Osteocyte (in vitro differentiated cells): ENCODE measurements around the gene NUP133. TPM values are rescaled to one million over a fixed set of nuclear protein-coding genes. Genes with fewer than 3 reads are reported as not detected.

Experiments
- DNase-seq: peaks from one replicate; pipeline ENCODE4 v3.0.0; 2021; ENCODE audit warnings: mixed read lengths; ENCODE audit not compliant: unreplicated experiment; ENCODE audit errors: extremely low spot score
- H3K27ac Mint-ChIP-seq: one replicate; pipeline ENCODE4 v1.8.0; 2021; ENCODE audit warnings: mild to moderate bottlenecking, mixed read lengths; ENCODE audit not compliant: unreplicated experiment
- H3K27me3 Mint-ChIP-seq: one replicate; pipeline ENCODE4 v1.8.0; 2021; ENCODE audit warnings: mixed read lengths; ENCODE audit not compliant: unreplicated experiment
- H3K36me3 Mint-ChIP-seq: one replicate; pipeline ENCODE4 v1.8.0; 2021; ENCODE audit warnings: mixed read lengths; ENCODE audit not compliant: unreplicated experiment
- H3K4me1 Mint-ChIP-seq: one replicate; pipeline ENCODE4 v1.8.0; 2021; ENCODE audit warnings: mixed read lengths; ENCODE audit not compliant: unreplicated experiment
- H3K4me3 Mint-ChIP-seq: one replicate; pipeline ENCODE4 v1.8.0; 2021; ENCODE audit warnings: mild to moderate bottlenecking, moderate library complexity, mixed read lengths; ENCODE audit not compliant: unreplicated experiment
- H3K9me3 Mint-ChIP-seq: one replicate; pipeline ENCODE4 v1.8.0; 2021; ENCODE audit warnings: mixed read lengths; ENCODE audit not compliant: unreplicated experiment
- total RNA-seq: library from RNA; stranded (reverse); gene quantifications from 2 replicates; pipeline ENCODE4 v1.2.1, GENCODE V29; 2021
- TF ChIP-seq, protein P1 (sequence below): fragments of 200-600 bp; sonication (generic); IDR thresholded peaks from 2 replicates; pipeline ENCODE4 v1.5.0; 2021; ENCODE audit warnings: antibody characterized with exemption, mild to moderate bottlenecking, moderate library complexity

Gene NUP133
- total RNA-seq, 1 donor from 2014 or later, result 40.4 TPM

DNA sequence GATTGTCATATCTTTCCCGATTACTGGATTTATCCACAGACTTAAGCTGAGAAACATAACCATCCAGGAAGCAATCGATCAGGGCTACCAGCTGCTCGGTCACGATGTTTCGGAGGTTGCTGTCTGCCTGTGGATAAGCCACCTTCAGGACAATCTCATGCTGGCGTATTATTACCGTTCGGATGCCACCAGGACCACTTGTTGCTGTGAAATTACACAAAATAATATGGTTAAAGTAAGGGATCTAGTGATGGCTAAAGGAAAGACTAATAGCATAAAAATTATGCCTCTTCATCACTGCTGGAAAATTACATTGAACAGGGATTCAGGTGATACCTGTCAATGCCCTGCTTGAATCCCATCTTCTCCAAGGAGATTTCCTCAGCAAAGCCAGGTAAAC is 43.5 kb downstream of the NUP133 start:
- DNase-seq, result no peak
- Mint-ChIP-seq H3K27ac (no peak overlapping the region), H3K27me3 (no peaks in the 10 kb centered on the region), H3K4me1 (no peaks in the 10 kb centered on the region), H3K4me3 (no peak overlapping the region), H3K9me3 (no peaks in the 10 kb centered on the region), H3K36me3 (peaks cover 58% of the 10 kb centered on the region)
- TF ChIP-seq, protein P1, sequence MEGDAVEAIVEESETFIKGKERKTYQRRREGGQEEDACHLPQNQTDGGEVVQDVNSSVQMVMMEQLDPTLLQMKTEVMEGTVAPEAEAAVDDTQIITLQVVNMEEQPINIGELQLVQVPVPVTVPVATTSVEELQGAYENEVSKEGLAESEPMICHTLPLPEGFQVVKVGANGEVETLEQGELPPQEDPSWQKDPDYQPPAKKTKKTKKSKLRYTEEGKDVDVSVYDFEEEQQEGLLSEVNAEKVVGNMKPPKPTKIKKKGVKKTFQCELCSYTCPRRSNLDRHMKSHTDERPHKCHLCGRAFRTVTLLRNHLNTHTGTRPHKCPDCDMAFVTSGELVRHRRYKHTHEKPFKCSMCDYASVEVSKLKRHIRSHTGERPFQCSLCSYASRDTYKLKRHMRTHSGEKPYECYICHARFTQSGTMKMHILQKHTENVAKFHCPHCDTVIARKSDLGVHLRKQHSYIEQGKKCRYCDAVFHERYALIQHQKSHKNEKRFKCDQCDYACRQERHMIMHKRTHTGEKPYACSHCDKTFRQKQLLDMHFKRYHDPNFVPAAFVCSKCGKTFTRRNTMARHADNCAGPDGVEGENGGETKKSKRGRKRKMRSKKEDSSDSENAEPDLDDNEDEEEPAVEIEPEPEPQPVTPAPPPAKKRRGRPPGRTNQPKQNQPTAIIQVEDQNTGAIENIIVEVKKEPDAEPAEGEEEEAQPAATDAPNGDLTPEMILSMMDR, result no peak

DNA sequence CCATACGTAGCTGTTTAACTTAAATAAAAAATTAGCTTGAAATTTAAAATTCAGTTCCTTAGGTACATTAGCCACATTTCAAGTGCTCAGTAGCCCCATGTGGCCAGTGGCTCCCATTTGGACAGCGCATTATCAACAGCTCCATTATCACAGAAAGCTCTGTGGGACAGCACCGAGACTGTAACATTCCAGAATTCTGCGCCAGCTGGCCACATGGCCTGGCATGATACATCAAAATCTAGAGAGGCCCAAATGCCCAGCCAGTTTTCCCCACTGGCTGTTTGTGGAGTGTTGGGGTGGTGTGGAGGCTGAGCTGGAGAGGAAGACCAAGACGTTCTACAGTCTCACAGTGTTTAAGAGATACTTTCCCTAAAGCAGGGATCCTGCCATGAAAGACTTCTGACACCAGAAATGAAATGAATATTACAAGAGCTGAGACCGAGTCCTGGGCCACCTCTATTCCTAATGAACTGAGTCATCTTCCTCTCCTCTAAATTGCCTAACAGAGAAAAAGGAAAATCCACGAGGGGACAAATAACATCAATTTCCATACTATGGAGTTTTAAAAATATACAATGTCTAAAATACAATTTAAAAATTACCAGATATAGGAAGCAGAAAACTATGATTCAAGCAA is 47.0 kb downstream of the NUP133 start:
- TF ChIP-seq, protein P1, result no peak
- no peaks in the 10 kb centered on the region for H3K27me3 Mint-ChIP-seq
- H3K9me3 Mint-ChIP-seq, result no peaks in the 10 kb centered on the region
- no peaks in the 10 kb centered on the region for H3K4me1 Mint-ChIP-seq
- DNase-seq, result no peak
- H3K27ac Mint-ChIP-seq, result no peak overlapping the region
- H3K4me3 Mint-ChIP-seq, result no peak overlapping the region
- peaks cover 61% of the 10 kb centered on the region for H3K36me3 Mint-ChIP-seq

DNA sequence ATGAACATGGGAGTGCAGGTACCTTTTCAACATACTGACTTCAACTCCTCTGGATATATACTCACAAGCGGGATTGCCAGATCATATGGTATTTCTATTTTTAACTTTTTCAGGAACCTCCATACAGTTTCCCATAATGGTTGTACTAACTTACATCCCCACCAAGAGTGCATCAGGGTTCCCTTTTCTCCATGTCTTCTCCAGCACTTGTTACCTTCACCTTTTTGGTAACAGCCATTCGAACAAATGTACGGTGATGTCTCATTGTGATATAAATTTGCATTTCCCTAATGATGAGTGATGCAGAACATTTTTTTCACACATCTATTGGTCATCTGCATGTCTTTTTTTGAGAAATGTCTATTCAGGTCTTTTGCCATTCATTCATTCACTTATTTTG is 48.3 kb downstream of the NUP133 start:
- H3K27me3 Mint-ChIP-seq, result no peaks in the 10 kb centered on the region
- no peak overlapping the region for H3K27ac Mint-ChIP-seq
- peaks cover 59% of the 10 kb centered on the region for H3K36me3 Mint-ChIP-seq
- H3K4me1 Mint-ChIP-seq, result no peaks in the 10 kb centered on the region
- DNase-seq, result no peak
- TF ChIP-seq, protein P1, result no peak
- H3K9me3 Mint-ChIP-seq, result no peaks in the 10 kb centered on the region
- H3K4me3 Mint-ChIP-seq, result no peak overlapping the region

DNA sequence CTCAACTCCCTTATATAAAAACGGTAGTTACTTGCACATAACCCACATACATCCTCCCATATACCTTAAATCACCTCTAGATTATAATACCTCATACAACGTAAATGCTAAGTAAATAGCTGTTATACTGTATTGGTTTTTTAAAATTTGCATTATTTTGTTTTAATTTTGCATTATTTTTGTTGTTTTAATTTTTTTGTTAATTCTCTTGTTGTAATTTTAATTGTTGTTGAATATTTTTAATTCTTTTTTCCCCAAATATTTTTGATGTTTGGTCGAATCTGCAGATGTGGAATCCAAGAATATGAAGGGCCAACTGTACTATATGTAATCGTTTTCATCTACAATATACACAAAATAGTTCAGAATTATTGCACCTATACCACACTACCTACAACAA is 50.7 kb downstream of the NUP133 start:
- TF ChIP-seq, protein P1, result no peak
- no peaks in the 10 kb centered on the region for H3K4me1 Mint-ChIP-seq
- H3K27me3 Mint-ChIP-seq, result no peaks in the 10 kb centered on the region
- peaks cover 51% of the 10 kb centered on the region for H3K36me3 Mint-ChIP-seq
- DNase-seq, result no peak
- H3K27ac Mint-ChIP-seq, result no peak overlapping the region
- H3K9me3 Mint-ChIP-seq, result no peaks in the 10 kb centered on the region
- no peak overlapping the region for H3K4me3 Mint-ChIP-seq

DNA sequence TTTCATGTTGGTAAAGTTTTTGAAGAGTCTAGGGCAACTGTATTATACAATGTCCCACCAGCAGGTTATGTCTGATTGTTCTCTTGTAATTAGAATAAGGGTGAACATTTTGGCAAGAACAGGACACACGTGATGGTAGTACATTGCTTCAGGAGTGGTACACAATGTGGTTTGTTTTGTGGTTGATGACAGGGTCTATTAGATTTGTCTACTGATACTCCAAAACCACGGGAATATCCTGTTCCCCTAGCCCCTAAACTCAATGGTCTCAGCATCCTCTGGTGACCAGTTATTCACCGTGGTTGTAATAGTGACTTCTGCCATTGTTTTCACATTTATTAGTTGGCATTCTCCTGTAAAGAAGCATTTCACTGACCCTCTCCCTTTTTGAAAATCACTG is 52.1 kb downstream of the NUP133 start:
- Mint-ChIP-seq H3K27me3 (no peaks in the 10 kb centered on the region), H3K36me3 (peaks cover 44% of the 10 kb centered on the region), H3K9me3 (no peaks in the 10 kb centered on the region), H3K4me1 (no peaks in the 10 kb centered on the region), H3K4me3 (no peak overlapping the region), H3K27ac (no peak overlapping the region)
- no peak for DNase-seq
- TF ChIP-seq, protein P1, result no peak
